Measurements from ENCODE around the gene RTKN2.

The RTKN2 gene

DNA sequence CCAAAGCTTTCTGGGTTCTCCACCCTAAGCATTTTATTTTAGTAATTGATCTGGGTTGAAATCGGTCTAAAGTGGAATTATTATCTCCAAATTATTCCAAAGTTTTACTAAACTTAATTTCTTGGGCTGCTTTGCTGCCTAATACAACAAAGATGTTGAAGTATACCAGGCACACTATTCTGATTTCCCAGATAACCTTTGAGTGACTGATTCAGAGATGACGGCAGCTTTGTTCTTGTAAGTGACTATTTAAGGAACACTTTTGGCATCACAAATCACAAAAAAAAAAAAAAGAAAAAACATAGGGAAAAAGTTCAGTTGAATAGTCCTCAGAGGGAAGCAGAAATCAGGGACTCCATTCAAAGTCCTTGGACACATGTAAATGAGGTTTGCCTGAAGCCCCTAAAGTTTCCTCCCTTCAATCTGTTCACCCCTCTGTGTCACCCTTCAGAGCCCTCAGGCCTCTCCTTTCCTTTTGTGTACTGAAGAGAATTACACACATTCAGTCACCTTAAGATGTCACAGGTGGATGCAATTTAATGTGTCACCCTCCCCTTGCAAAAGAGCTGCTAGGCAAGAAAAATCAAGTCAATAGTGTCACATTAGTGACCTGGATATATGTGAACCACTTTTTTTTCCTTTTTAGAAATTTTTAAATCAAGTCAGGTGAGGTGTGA is 81.5 kb downstream of the RTKN2 start:
- TF ChIP-seq FOXP2 (optimal IDR thresholded peaks at IDR 0.05; ENCODE audit: borderline replicate concordance, extremely low read depth, extremely low read length, insufficient read depth) (no peak), POLR2AphosphoS5 (IDR thresholded peaks at IDR 0.05; ENCODE audit: low read depth, low read length) (no peak), TAF1 (IDR thresholded peaks at IDR 0.05; ENCODE audit: borderline replicate concordance, insufficient read depth, low read length) (no peak), SIN3A (IDR thresholded peaks at IDR 0.05; ENCODE audit: borderline replicate concordance, insufficient read depth, low read length) (no peak)
- TF ChIP-seq, protein P1, sequence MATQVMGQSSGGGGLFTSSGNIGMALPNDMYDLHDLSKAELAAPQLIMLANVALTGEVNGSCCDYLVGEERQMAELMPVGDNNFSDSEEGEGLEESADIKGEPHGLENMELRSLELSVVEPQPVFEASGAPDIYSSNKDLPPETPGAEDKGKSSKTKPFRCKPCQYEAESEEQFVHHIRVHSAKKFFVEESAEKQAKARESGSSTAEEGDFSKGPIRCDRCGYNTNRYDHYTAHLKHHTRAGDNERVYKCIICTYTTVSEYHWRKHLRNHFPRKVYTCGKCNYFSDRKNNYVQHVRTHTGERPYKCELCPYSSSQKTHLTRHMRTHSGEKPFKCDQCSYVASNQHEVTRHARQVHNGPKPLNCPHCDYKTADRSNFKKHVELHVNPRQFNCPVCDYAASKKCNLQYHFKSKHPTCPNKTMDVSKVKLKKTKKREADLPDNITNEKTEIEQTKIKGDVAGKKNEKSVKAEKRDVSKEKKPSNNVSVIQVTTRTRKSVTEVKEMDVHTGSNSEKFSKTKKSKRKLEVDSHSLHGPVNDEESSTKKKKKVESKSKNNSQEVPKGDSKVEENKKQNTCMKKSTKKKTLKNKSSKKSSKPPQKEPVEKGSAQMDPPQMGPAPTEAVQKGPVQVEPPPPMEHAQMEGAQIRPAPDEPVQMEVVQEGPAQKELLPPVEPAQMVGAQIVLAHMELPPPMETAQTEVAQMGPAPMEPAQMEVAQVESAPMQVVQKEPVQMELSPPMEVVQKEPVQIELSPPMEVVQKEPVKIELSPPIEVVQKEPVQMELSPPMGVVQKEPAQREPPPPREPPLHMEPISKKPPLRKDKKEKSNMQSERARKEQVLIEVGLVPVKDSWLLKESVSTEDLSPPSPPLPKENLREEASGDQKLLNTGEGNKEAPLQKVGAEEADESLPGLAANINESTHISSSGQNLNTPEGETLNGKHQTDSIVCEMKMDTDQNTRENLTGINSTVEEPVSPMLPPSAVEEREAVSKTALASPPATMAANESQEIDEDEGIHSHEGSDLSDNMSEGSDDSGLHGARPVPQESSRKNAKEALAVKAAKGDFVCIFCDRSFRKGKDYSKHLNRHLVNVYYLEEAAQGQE (IDR thresholded peaks at IDR 0.05; ENCODE audit: insufficient read depth in 1 of 2, low read depth in 2 of 2, low read length in 2 of 2) = no peak

GRCh38 chr10:62185919-62186692 is 82.5 kb downstream of the RTKN2 start:
- no peak for TF ChIP-seq SIN3A (IDR thresholded peaks at IDR 0.05; ENCODE audit: borderline replicate concordance, insufficient read depth, low read length)
- TF ChIP-seq FOXP2 (optimal IDR thresholded peaks at IDR 0.05; ENCODE audit: borderline replicate concordance, extremely low read depth, extremely low read length, insufficient read depth) = no peak
- TF ChIP-seq TAF1 (IDR thresholded peaks at IDR 0.05; ENCODE audit: borderline replicate concordance, insufficient read depth, low read length) = no peak
- TF ChIP-seq, protein P1 (IDR thresholded peaks at IDR 0.05; ENCODE audit: insufficient read depth in 1 of 2, low read depth in 2 of 2, low read length in 2 of 2) = no peak
- TF ChIP-seq POLR2AphosphoS5 (IDR thresholded peaks at IDR 0.05; ENCODE audit: low read depth, low read length) = no peak

- TF ChIP-seq POLR2AphosphoS5 (IDR thresholded peaks at IDR 0.05; ENCODE audit: low read depth, low read length) (no peak), TAF1 (IDR thresholded peaks at IDR 0.05; ENCODE audit: borderline replicate concordance, insufficient read depth, low read length) (no peak), SIN3A (IDR thresholded peaks at IDR 0.05; ENCODE audit: borderline replicate concordance, insufficient read depth, low read length) (no peak), FOXP2 (optimal IDR thresholded peaks at IDR 0.05; ENCODE audit: borderline replicate concordance, extremely low read depth, extremely low read length, insufficient read depth) (no peak)
- TF ChIP-seq, protein P1 (IDR thresholded peaks at IDR 0.05; ENCODE audit: insufficient read depth in 1 of 2, low read depth in 2 of 2, low read length in 2 of 2) = no peak
These were observed 84.5 kb downstream of the RTKN2 start for GRCh38 chr10:62183857-62184795.

- TF ChIP-seq POLR2AphosphoS5 (IDR thresholded peaks at IDR 0.05; ENCODE audit: low read depth, low read length) (no peak), SIN3A (IDR thresholded peaks at IDR 0.05; ENCODE audit: borderline replicate concordance, insufficient read depth, low read length) (no peak), TAF1 (IDR thresholded peaks at IDR 0.05; ENCODE audit: borderline replicate concordance, insufficient read depth, low read length) (no peak), FOXP2 (optimal IDR thresholded peaks at IDR 0.05; ENCODE audit: borderline replicate concordance, extremely low read depth, extremely low read length, insufficient read depth) (no peak)
- TF ChIP-seq, protein P1 (IDR thresholded peaks at IDR 0.05; ENCODE audit: insufficient read depth in 1 of 2, low read depth in 2 of 2, low read length in 2 of 2) = no peak
These were observed 85.2 kb downstream of the RTKN2 start for GRCh38 chr10:62183442-62183841.

Data from PFSK-1 (cell line).